HG03025 (cell line): ENCODE data around the gene DHPS.
"Not testable (repeated sequence)": the region's sequence is repeated elsewhere in the genome, so short reads cannot be mapped to it uniquely, and the experiment has no call there.

ENCODE experiments used
- ATAC-seq: cut with Tn5 transposase; IDR thresholded peaks from one replicate; pipeline ENCODE4 v1.9.1; 2021; ENCODE audit warnings: mild to moderate bottlenecking, moderate library complexity; ENCODE audit not compliant: unreplicated experiment, low FRiP score

DHPS gene

GRCh38 chr19:12647490-12648071, 34.1 kb downstream of the DHPS start:
- no peak for ATAC-seq

GRCh38 chr19:12647047-12647446, 34.6 kb downstream of the DHPS start:
- ATAC-seq = no peak

GRCh38 chr19:12646551-12646950, 35.1 kb downstream of the DHPS start:
- ATAC-seq = no peak

- not testable (repeated sequence) for ATAC-seq
Observed at GRCh38 chr19:12643716-12644115, 38.0 kb downstream of the DHPS start.

GRCh38 chr19:12642506-12642905, 39.2 kb downstream of the DHPS start:
- ATAC-seq = no peak

- no peak for ATAC-seq
Observed at GRCh38 chr19:12641456-12641855, 40.2 kb downstream of the DHPS start.

- no peak for ATAC-seq
Observed at GRCh38 chr19:12639901-12640613, 41.6 kb downstream of the DHPS start.

- no peak for ATAC-seq
Observed at GRCh38 chr19:12638611-12639182, 43.0 kb downstream of the DHPS start.

- no peak for ATAC-seq
Observed at GRCh38 chr19:12636631-12637030, 45.0 kb downstream of the DHPS start.

GRCh38 chr19:12629215-12629614, 52.5 kb downstream of the DHPS start:
- ATAC-seq = no peak

- no peak for ATAC-seq
Observed at GRCh38 chr19:12628040-12629022, 53.3 kb downstream of the DHPS start.

GRCh38 chr19:12626958-12627357, 54.7 kb downstream of the DHPS start:
- no peak for ATAC-seq
